HCT116 (cell line): ENCODE measurements around the gene ADAMTSL5. TPM values are rescaled to one million over a fixed set of nuclear protein-coding genes. Genes with fewer than 3 reads are reported as not detected.

Experiments used
- ATAC-seq: fragments of 200-7000 bp; cut with Tn5 transposase; 2 replicates; pipeline ENCODE4 v1.9.1; 2020; ENCODE audit warnings: mild to moderate bottlenecking, moderate library complexity
- BruUV-seq: library from RNA; stranded (reverse); fragments of 400-500 nt; replicated peaks from 2 replicates; lab custom pipeline; 2021; lab: Mats Ljungman, UMichigan
- CTCF ChIA-PET: fragments of 300-600 bp; sonication (Branson Sonifier 250); formaldehyde crosslinking; loops from one replicate; lab custom pipeline; 2021; ENCODE audit warnings: antibody characterized with exemption; lab: Charles Lee
- POLR2A ChIA-PET: fragments of 300-600, 350-600 bp; sonication (Branson Sonifier 250); formaldehyde crosslinking; loops from one replicate; lab custom pipeline; 2021; ENCODE audit warnings: antibody characterized with exemption; lab: Charles Lee
- RAD21 ChIA-PET, 2 experiments: fragments of 300-600 bp; sonication (Branson Sonifier 250); formaldehyde crosslinking; loops; one replicate each; lab custom pipeline; 2023; ENCODE audit warnings: low total read pairs in 2 of 2; ENCODE audit not compliant: uncharacterized antibody in 2 of 2, unreplicated experiment in 2 of 2, low non-redundant PET in 1 of 2; lab: Charles Lee
- DNase-seq: peaks from one replicate; pipeline ENCODE4 v3.0.0-alpha.2; 2010; ENCODE audit warnings: low read depth, low spot score
- H2AFZ ChIP-seq: fragments of 200-600 bp; shearing (Covaris generic), sonication (generic); 2 replicates; pipeline ENCODE4 v1.6.1; 2017; ENCODE audit warnings: low read depth, mixed run types, mixed read lengths, antibody characterized with exemption, low read length; ENCODE audit not compliant: poor library complexity, severe bottlenecking
- H3K27ac ChIP-seq: 2 replicates; pipeline ENCODE4 v1.5.1; 2012; ENCODE audit warnings: low read depth, low read length
- H3K27me3 ChIP-seq: fragments of 200-600 bp; sonication (generic); 2 replicates; pipeline ENCODE4 v1.6.1; 2016; ENCODE audit warnings: mixed run types, low read length, mixed read lengths; ENCODE audit not compliant: insufficient read depth
- H3K36me3 ChIP-seq, 2 experiments: fragments of 200-500 bp in 1 of 2; fragments of 200-600 bp in 1 of 2; sonication (Bioruptor generic) in 1 of 2; sonication (generic) in 1 of 2; 2 replicates each; pipeline versions ENCODE4 v1.5.1 to v1.6.1; 2014 to 2016; ENCODE audit warnings: low read length in 2 of 2, inconsistent platforms in 1 of 2, mixed read lengths in 1 of 2, mixed run types in 1 of 2; ENCODE audit not compliant: insufficient read depth in 2 of 2, control insufficient read depth in 1 of 2
- H3K4me1 ChIP-seq, 2 experiments: fragments of 200-600 bp in 1 of 2; sonication (generic) in 1 of 2; 2 replicates each; pipeline versions ENCODE4 v1.5.1 to v1.6.1; 2012 to 2017; ENCODE audit warnings: low read length in 2 of 2, inconsistent platforms in 1 of 2, mild to moderate bottlenecking in 1 of 2, mixed read lengths in 1 of 2, mixed run types in 1 of 2, moderate library complexity in 1 of 2; ENCODE audit not compliant: insufficient read depth in 2 of 2, control insufficient read depth in 1 of 2
- H3K4me2 ChIP-seq: fragments of 200-600 bp; sonication (generic); 2 replicates; pipeline ENCODE4 v1.6.1; 2017; ENCODE audit warnings: mixed run types, low read length, mixed read lengths
- H3K4me3 ChIP-seq, 2 experiments: fragments of 200-600 bp in 1 of 2; sonication (generic) in 1 of 2; replicated peaks in 1 of 2; 2 replicates each; pipeline ENCODE4 v1.5.1; 2011 to 2016; ENCODE audit warnings: low read length in 2 of 2, control low read depth in 1 of 2, low read depth in 1 of 2, mild to moderate bottlenecking in 1 of 2, mixed read lengths in 1 of 2, mixed run types in 1 of 2
- H3K79me2 ChIP-seq: fragments of 200-600 bp; sonication (generic); 2 replicates; pipeline ENCODE4 v1.6.1; 2017; ENCODE audit warnings: mild to moderate bottlenecking, mixed run types, low read length, moderate library complexity, mixed read lengths; ENCODE audit not compliant: insufficient read depth
- H3K9ac ChIP-seq: fragments of 200-600 bp; sonication (generic); 2 replicates; pipeline ENCODE4 v1.6.1; 2016; ENCODE audit warnings: low read length, mixed read lengths
- H3K9me2 ChIP-seq: fragments of 200-600 bp; sonication (generic), shearing (Covaris generic); 2 replicates; pipeline ENCODE4 v1.6.1; 2017; ENCODE audit warnings: mixed run types, mild to moderate bottlenecking, moderate library complexity; ENCODE audit not compliant: insufficient read depth
- H3K9me3 ChIP-seq, 2 experiments: fragments of 200-500 bp in 1 of 2; fragments of 200-600 bp in 1 of 2; sonication (Bioruptor generic) in 1 of 2; sonication (generic) in 1 of 2; 2 replicates each; pipeline ENCODE4 v1.6.1; 2014 to 2017; ENCODE audit warnings: low read length in 2 of 2, mixed read lengths in 2 of 2, inconsistent platforms in 1 of 2, low read depth in 1 of 2, mild to moderate bottlenecking in 1 of 2, mixed run types in 1 of 2, moderate library complexity in 1 of 2; ENCODE audit not compliant: control insufficient read depth in 1 of 2, insufficient read depth in 1 of 2
- H4K20me1 ChIP-seq: fragments of 200-600 bp; sonication (generic), shearing (Covaris generic); 2 replicates; pipeline ENCODE4 v1.6.1; 2017; ENCODE audit warnings: mixed run types, mild to moderate bottlenecking, moderate library complexity; ENCODE audit not compliant: insufficient read depth
- ATF3 ChIP-seq: IDR thresholded peaks from 2 replicates; pipeline ENCODE4 v1.6.1; 2012
- CBX3 ChIP-seq: IDR thresholded peaks from 2 replicates; pipeline ENCODE4 v1.6.1; 2012; ENCODE audit warnings: low read depth
- EGR1 ChIP-seq: IDR thresholded peaks from 2 replicates; pipeline ENCODE4 v1.6.1; 2012; ENCODE audit warnings: low read depth
- ELF1 ChIP-seq: IDR thresholded peaks from 2 replicates; pipeline ENCODE4 v1.6.1; 2012; ENCODE audit warnings: low read depth, borderline replicate concordance
- EZH2 ChIP-seq: fragments of 200-600 bp; sonication (generic); IDR thresholded peaks from 2 replicates; pipeline ENCODE4 v1.6.1; 2017; ENCODE audit warnings: antibody characterized with exemption, mixed run types
- FOSL1 ChIP-seq: IDR thresholded peaks from 2 replicates; pipeline ENCODE4 v1.6.1; 2012; ENCODE audit warnings: low read depth
- JUND ChIP-seq: IDR thresholded peaks from 2 replicates; pipeline ENCODE4 v1.6.1; 2012
- POLR2AphosphoS5 ChIP-seq: IDR thresholded peaks from 2 replicates; pipeline ENCODE4 v1.6.1; 2011; ENCODE audit warnings: mild to moderate bottlenecking, low read depth, low read length, moderate library complexity
- RAD21 ChIP-seq: IDR thresholded peaks from 2 replicates; pipeline ENCODE4 v1.6.1; 2012; ENCODE audit warnings: low read depth, mild to moderate bottlenecking
- SIN3A ChIP-seq: IDR thresholded peaks from 2 replicates; pipeline ENCODE4 v1.6.1; 2012; ENCODE audit warnings: low read depth
- SP1 ChIP-seq: IDR thresholded peaks from 2 replicates; pipeline ENCODE4 v1.6.1; 2012; ENCODE audit warnings: low read depth
- SRF ChIP-seq: IDR thresholded peaks from 2 replicates; pipeline ENCODE4 v1.6.1; 2012; ENCODE audit warnings: low read depth
- TCF7L2 ChIP-seq: IDR thresholded peaks from 2 replicates; pipeline ENCODE4 v1.7.0; 2011; ENCODE audit warnings: borderline replicate concordance, inconsistent platforms; ENCODE audit not compliant: insufficient read depth, insufficient read length; ENCODE audit errors: extremely low read depth
- ZFX ChIP-seq: fragments of 450-650 bp; IDR thresholded peaks from 2 replicates; pipeline ENCODE4 v1.6.1; 2017
- ZNF274 ChIP-seq: fragments of 200-500 bp; sonication (Bioruptor generic); IDR thresholded peaks from 2 replicates; pipeline ENCODE4 v1.6.1; 2014; ENCODE audit warnings: mild to moderate bottlenecking, low read depth, low read length, inconsistent platforms
- intact Hi-C: fragments of 100-400 bp; cut with micrococcal nuclease; formaldehyde crosslinking; loops from 2 replicates; pipeline ENCODE4 v1.10.0; 2022
- total RNA-seq: library from RNA; stranded (reverse); gene quantifications from one replicate; pipeline ENCODE4 v1.2.1, GENCODE V29; 2021; ENCODE audit not compliant: unreplicated experiment
- TF ChIP-seq, protein P1 (sequence below): IDR thresholded peaks from 2 replicates; pipeline ENCODE4 v1.6.1; 2011; ENCODE audit warnings: mild to moderate bottlenecking, low read length, moderate library complexity; ENCODE audit not compliant: insufficient replicate concordance; ENCODE audit errors: extremely low read depth
- TF ChIP-seq, protein P2 (sequence below): IDR thresholded peaks from 2 replicates; pipeline ENCODE4 v1.6.1; 2012; ENCODE audit warnings: low read depth
- TF ChIP-seq, protein P3 (sequence below): IDR thresholded peaks from 2 replicates; pipeline ENCODE4 v1.6.1; 2012
- TF ChIP-seq, protein P4 (sequence below), 3 experiments: fragments of 200-600 bp in 1 of 3; sonication (generic) in 1 of 3; IDR thresholded peaks in 2 of 3; conservative IDR thresholded peaks in 1 of 3; 2 replicates each; pipeline ENCODE4 v1.5.1; 2012 to 2017; ENCODE audit warnings: low read depth in 2 of 3, low read length in 2 of 3, antibody characterized with exemption in 1 of 3, borderline replicate concordance in 1 of 3, control low read depth in 1 of 3, mild to moderate bottlenecking in 1 of 3, mixed read lengths in 1 of 3, mixed run types in 1 of 3, moderate library complexity in 1 of 3; ENCODE audit not compliant: insufficient read depth in 1 of 3

Gene ADAMTSL5
- total RNA-seq, 1 experiment from 2014 or later = 24.0 TPM

DNA sequence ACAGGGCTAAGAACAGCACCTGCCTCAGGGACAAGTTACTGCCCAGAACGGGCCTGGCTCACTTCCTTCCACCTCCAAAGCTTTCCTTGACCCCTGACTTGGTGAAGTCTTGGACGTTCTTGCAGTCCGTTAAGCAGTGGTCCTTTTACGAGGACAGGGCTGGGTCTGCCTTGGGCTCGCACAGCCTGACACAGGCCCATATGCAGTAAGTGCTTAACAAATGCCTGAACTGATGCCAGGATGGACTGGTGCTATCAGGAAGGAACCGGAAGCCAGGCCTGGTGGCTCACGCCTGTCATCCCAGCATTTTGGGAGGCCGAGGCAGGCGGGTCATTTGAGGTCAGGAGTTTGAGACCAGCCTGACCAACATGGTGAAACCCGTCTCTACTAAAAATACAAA lies 9.2 kb upstream of the ADAMTSL5 start:
- Histone ChIP-seq H3K27me3 (no peaks in the 10 kb centered on the region), H3K4me1 (no peaks in the 10 kb centered on the region), H3K4me2 (no peak overlapping the region), H2AFZ (no peak overlapping the region), H3K36me3 (no peaks in the 10 kb centered on the region), H3K79me2 (no peaks in the 10 kb centered on the region), H3K9me2 (no peaks in the 10 kb centered on the region), H4K20me1 (no peaks in the 10 kb centered on the region), H3K9me3 (no peaks in the 10 kb centered on the region), H3K27ac (no peak overlapping the region), H3K4me3 (no peak overlapping the region), H3K9ac (no peak overlapping the region)
- ChIA-PET CTCF (interaction anchor here (0.5 to 1.2 kb wide), 2 partner anchors 24 to 304 kb away, joined by 4 to 5 read pairs; no protein-coding TSS in a partner anchor), POLR2A (no interaction called here), RAD21 (no interaction called here)
- DNase-seq = no peak
- intact Hi-C loops = no loop called here
- ATAC-seq = no peak
- no peak for TF ChIP-seq ATF3
- no peak for TF ChIP-seq EGR1
- TF ChIP-seq ZFX = no peak
- TF ChIP-seq SRF = no peak
- TF ChIP-seq, protein P1, sequence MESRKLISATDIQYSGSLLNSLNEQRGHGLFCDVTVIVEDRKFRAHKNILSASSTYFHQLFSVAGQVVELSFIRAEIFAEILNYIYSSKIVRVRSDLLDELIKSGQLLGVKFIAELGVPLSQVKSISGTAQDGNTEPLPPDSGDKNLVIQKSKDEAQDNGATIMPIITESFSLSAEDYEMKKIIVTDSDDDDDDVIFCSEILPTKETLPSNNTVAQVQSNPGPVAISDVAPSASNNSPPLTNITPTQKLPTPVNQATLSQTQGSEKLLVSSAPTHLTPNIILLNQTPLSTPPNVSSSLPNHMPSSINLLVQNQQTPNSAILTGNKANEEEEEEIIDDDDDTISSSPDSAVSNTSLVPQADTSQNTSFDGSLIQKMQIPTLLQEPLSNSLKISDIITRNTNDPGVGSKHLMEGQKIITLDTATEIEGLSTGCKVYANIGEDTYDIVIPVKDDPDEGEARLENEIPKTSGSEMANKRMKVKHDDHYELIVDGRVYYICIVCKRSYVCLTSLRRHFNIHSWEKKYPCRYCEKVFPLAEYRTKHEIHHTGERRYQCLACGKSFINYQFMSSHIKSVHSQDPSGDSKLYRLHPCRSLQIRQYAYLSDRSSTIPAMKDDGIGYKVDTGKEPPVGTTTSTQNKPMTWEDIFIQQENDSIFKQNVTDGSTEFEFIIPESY = no peak
- no peak for TF ChIP-seq EZH2
- TF ChIP-seq CBX3 = no peak
- no peak for TF ChIP-seq SIN3A
- TF ChIP-seq ELF1 = no peak
- TF ChIP-seq FOSL1 = no peak
- no peak for TF ChIP-seq POLR2AphosphoS5
- no peak for TF ChIP-seq RAD21
- TF ChIP-seq, protein P2, sequence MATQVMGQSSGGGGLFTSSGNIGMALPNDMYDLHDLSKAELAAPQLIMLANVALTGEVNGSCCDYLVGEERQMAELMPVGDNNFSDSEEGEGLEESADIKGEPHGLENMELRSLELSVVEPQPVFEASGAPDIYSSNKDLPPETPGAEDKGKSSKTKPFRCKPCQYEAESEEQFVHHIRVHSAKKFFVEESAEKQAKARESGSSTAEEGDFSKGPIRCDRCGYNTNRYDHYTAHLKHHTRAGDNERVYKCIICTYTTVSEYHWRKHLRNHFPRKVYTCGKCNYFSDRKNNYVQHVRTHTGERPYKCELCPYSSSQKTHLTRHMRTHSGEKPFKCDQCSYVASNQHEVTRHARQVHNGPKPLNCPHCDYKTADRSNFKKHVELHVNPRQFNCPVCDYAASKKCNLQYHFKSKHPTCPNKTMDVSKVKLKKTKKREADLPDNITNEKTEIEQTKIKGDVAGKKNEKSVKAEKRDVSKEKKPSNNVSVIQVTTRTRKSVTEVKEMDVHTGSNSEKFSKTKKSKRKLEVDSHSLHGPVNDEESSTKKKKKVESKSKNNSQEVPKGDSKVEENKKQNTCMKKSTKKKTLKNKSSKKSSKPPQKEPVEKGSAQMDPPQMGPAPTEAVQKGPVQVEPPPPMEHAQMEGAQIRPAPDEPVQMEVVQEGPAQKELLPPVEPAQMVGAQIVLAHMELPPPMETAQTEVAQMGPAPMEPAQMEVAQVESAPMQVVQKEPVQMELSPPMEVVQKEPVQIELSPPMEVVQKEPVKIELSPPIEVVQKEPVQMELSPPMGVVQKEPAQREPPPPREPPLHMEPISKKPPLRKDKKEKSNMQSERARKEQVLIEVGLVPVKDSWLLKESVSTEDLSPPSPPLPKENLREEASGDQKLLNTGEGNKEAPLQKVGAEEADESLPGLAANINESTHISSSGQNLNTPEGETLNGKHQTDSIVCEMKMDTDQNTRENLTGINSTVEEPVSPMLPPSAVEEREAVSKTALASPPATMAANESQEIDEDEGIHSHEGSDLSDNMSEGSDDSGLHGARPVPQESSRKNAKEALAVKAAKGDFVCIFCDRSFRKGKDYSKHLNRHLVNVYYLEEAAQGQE = no peak
- TF ChIP-seq, protein P3, sequence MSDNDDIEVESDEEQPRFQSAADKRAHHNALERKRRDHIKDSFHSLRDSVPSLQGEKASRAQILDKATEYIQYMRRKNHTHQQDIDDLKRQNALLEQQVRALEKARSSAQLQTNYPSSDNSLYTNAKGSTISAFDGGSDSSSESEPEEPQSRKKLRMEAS = no peak
- TF ChIP-seq TCF7L2 = no peak
- TF ChIP-seq, protein P4, sequence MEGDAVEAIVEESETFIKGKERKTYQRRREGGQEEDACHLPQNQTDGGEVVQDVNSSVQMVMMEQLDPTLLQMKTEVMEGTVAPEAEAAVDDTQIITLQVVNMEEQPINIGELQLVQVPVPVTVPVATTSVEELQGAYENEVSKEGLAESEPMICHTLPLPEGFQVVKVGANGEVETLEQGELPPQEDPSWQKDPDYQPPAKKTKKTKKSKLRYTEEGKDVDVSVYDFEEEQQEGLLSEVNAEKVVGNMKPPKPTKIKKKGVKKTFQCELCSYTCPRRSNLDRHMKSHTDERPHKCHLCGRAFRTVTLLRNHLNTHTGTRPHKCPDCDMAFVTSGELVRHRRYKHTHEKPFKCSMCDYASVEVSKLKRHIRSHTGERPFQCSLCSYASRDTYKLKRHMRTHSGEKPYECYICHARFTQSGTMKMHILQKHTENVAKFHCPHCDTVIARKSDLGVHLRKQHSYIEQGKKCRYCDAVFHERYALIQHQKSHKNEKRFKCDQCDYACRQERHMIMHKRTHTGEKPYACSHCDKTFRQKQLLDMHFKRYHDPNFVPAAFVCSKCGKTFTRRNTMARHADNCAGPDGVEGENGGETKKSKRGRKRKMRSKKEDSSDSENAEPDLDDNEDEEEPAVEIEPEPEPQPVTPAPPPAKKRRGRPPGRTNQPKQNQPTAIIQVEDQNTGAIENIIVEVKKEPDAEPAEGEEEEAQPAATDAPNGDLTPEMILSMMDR (IDR thresholded peaks at IDR 0.05 in 2 of 3, conservative IDR thresholded peaks at IDR 0.05 in 1 of 3; ENCODE audit: borderline replicate concordance in 1 of 3, insufficient read depth in 1 of 3, low read depth in 2 of 3, low read length in 2 of 3) = no peak
- TF ChIP-seq SP1 = no peak
- no peak for TF ChIP-seq ZNF274
- TF ChIP-seq JUND = no peak
- BruUV-seq = no TSS peak
